Fibroblast of peridontal ligament (primary cell): ENCODE measurements around the gene NEURL4.
"Not testable (repeated sequence)": the region's sequence is repeated elsewhere in the genome, so short reads cannot be mapped to it uniquely, and the experiment has no call there.

Source experiments
- DNase-seq: peaks from one replicate; pipeline ENCODE4 v3.0.0-alpha.2; 2010; ENCODE audit errors: extremely low read depth

NEURL4 gene

DNA sequence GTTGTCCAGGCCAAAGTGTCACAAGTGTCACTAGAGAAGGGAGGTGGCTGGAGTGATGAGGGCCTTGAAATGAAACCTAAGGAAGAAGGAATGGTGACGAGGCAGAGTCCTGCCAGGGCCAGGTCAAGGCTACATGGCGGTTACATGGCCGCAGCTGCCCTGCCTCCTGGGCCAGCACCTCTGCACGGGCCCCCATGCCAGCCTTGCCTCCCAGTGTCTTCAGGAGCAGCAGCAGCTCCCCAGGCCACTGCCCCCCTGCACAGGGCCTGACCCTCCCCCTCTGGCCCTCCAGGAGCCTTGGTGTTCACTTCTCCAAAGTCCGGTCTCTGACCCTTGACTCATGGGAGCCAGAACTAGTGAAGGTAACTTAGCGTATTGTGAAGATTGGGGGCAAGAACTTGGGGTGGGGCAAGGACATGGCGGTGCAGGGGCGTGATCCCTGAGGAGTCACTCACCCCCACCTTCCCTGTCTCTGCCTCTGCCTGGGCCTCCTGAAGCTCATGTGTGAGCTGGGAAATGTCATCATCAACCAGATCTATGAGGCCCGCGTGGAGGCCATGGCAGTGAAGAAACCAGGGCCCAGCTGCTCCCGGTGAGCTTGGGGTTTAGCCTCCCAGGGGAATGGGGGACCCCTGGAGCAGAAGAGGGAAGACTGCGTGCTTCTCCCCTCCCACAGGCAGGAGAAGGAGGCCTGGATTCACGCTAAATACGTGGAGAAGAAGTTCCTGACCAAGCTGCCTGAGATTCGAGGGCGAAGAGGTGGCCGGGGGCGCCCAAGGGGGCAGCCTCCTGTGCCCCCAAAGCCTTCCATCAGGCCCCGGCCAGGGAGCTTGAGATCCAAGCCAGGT is 18.7 kb upstream of the NEURL4 start:
- DNase-seq = no peak

DNA sequence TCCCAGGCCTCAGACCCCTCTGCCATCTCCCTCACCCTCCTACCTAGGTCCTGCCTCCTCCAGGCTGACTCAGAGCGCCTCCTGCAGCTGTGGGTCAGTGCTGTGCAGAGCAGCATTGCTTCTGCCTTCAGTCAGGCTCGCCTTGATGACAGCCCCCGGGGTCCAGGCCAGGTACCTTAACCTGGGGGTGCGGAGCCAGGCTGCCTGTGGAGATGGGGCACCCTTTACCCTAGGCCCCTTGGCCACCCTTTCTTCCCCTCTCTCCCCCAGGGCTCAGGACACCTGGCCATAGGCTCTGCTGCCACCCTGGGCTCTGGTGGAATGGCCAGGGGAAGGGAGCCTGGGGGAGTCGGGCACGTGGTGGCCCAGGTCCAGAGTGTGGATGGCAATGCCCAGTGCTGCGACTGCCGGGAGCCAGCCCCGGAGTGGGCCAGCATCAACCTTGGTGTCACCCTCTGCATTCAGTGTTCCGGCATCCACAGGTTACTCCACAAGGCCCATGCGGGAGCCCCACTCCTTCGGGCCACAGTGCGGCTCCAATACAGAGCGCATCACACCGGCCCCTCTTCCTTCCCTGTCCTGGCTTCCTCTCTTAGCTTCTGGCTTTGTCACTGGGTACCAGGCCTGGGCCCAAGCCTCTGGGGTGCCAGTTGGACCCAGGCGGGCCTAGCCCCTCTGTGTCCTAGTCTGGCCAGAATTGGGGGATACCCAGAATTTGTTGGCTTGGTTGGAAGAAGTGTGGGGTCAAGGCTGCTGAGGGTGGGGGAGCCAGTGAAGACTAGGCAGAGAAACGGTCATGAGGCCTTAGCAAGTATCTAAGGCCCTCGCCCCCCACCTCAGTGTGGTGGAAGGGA is 17.9 kb upstream of the NEURL4 start:
- DNase-seq = no peak

DNA sequence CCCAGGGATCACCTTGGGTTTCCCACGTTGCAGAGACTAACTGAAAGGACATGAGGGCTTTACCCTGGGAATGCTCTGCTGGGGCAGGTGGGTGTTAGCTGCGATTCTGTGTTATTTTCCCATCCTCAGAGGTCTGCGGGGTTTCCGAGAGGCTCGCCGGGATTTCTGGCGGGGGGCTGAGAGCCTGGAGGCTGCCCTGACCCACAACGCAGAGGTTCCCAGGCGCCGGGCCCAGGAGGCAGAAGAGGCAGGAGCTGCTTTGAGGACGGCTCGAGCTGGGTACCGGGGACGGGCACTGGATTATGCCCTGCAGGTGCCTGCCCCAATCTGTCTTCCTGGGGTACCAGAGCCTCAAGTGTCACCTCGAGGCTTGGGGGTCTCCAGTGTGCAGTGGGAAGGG is 14.1 kb upstream of the NEURL4 start:
- no peak for DNase-seq

DNA sequence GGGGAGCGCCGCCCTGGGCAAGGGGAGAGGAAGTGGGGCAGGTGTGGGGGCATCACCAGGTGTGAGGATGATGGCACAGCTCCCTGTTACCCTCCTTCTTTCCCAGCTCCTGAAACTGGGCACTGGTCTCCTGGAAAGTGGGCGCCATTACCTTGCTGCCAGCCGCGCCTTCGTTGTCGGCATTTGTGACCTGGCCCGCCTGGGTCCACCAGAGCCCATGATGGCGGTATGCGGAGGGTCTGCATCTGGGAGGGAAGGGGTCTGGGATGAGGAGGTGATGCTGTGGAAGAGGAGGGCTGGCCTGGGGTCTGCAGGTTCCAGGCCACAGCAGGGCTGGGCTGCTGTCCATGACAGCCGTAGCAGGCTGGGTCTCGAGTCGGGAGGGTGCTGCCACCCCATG is 12.7 kb upstream of the NEURL4 start:
- no peak for DNase-seq

DNA sequence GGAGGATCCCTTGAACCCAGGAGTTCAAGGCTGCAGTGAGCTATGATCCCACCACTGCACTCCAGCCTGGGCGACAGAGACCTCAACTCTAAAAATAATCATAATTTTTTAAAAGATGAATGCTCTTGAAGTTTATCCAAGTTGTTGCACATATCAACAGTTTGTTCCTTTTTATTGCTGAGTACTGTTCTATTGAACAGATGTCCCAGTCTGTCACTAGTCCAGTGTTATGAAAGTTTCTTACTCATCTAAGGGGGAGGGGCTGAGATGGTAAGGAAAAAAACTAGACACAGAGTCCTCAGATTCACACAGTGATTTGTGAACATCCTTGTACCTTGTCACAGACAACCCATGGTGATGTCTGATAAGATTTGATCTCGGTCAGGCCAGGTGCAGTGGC is 11.0 kb upstream of the NEURL4 start:
- DNase-seq = no peak

DNA sequence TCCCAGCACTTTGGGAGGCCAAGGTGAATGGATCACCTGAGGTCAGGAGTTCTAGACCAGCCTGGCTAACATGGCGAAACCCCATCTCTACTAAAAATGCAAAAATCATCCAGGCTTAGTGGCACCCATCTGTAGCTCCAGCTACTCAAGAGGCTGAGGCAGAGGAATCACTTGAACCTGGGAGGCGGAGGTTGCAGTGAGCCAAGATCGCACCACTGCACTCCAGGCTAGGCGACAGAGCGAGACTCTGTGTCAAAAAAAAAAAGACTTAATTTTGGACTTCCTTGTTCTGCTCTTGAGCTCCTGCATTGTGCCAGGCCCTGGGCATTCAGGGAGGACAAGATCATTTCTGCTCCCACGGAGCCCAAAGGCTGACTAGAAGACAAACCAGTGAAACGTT is 8.5 kb upstream of the NEURL4 start:
- not testable (repeated sequence) for DNase-seq

DNA sequence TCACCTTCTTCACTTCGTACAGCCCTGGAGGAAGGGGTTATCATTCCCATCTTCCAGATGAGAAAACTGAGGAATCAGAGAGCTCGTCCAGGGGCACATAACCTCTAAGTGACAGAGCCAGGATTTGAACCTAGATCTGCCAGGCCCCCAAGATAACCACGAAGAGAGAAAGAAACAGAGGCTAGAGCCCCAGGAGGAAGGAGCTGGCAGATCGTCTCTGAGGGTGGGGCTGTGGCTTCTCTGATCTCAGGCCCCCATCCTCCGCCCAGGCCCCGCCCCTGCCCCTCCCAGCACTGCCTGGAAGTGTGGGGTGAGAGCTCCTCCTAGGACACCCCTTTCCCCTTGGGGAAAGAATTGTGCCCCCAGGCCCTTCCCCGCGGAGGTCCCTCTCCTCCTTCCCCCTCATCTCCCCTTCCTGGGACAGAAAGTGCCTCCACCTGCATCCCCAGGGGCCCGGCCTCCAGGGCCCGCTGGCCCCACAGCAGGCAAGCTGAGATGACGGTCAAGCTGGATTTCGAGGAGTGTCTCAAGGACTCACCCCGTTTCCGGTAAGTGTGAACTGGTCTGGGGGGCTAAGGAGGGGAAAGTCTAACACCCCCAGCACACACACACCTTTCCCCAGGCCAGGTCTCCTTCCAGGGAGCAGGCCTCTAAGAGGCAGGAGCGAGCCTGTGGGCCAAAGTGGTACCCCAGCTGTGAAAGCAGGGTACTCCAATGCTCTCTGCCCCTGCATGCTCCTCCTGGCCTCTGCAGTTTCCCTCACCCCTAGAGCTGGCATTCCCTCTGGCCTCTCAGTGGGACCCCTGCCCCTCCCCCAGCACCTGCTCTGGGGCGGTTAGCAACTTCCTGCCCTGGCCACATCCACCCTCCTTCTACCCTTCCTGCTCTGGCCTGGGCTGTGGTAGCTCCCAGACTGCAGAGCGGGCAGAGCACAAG is 7.4 kb upstream of the NEURL4 start, which contains the start of gene ACAP1:
Gene ACAP1, plus strand, starts transcription at position 290 of the 936 bp plus-strand sequence. Its CDS starts 206 bp downstream, at position 496.
- no peak for DNase-seq

DNA sequence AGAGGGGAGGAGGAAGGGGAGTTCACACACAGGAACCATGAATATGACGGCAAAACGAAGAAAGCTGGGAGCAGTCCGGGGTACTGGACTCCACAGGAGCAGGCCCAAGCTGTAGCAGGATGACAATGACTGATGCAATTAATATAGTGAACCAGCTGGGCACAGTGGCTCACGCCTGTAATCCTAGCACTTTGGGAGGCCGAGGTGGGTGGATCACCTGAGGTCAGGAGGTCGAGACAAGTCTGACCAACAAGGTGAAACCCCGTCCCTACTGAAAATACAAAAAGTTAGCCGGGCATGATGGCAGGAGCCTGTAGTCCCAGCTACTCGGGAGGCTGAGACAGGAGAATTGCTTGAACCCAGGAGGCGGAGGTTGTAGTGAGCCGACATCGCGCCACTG is 6.6 kb upstream of the NEURL4 start:
- not testable (repeated sequence) for DNase-seq

DNA sequence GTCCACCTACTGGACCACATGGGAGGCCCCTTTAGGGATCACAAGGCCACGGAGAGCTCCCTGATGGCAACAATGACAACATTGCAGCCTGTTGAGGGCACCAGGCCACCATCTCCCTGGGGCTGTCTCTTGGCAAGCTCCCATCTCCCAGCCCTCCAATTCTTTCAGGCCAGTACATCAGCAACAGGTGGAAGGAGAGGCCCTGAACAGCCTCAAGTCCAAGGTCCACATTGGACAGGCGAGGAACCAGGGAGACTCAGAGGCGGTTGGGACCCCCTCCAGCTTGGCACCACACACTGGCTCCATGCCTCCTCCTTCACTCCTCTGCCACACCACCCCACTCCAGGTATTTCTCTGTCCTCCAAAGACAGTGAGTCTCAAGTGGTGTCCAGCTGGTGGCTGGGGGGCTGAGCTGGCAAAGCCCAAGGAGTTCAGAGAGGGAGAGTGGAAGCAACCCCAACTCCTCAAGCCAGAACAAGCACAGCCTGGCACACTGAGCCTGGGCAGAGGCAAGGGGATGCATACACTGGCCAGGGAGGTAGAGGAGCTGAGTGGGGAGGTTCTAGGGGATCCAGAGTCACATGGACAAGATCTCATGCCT is 5.9 kb upstream of the NEURL4 start:
- no peak for DNase-seq

DNA sequence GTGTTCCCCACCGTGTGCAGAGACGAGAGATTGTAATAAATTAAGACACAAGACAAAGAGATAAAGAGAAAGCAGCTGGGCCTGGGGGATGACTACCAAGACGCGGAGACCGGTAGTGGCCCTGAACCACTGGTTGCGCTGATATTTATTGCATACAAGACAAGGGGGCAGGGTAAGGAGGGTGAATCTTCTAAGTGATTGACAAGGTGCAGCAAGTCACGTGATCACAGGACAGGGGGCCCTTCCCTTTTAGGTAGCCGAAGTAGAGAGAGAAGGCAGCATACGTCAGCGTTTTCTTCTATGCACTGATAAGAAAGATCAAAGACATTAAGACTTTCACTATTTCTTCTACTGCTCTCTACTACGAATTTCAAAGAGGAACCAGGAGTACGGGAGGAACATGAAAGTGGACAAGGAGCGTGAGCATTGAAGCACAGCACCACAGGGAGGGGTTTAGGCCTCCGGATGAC is 3.5 kb upstream of the NEURL4 start:
- DNase-seq = not testable (repeated sequence)

DNA sequence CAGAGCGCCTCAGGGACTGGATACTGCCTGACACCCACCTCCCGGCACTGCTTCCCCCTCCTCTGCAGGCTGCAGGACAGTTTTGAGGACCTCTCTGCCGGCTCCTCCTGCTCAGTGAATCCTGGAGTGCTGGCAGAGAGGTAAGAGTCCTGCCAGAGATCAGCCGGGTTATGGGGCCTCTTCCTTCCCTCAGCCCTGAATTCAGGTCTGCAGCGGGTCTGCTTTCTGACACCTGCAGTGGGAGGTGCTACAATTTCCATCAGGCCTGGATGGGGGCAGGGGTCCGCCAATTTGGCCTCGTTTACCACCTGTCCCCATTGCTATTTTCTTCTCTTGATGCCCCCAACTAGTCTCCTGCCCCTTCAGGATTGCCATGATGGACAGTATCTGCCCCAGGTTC is 3.0 kb upstream of the NEURL4 start:
- DNase-seq = no peak

DNA sequence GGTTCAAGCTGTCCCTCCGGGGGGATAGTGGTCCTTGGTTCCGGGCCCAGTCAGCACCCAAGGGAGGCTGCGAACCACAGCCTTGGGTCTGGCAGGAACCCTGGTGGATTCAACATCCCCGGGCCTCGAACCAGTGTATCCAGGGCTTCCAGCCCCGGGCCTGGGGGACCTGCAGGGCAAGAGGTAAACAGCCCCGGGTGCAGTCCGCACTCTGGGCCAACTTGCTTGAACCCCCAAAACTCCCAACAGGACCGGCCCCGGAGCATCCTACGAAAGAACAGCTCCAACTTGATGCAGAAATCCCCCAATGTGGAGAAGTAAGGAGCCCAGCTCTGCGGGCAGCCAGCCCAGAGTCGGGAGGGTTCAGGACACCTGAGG is 1.5 kb upstream of the NEURL4 start:
- DNase-seq = no peak

DNA sequence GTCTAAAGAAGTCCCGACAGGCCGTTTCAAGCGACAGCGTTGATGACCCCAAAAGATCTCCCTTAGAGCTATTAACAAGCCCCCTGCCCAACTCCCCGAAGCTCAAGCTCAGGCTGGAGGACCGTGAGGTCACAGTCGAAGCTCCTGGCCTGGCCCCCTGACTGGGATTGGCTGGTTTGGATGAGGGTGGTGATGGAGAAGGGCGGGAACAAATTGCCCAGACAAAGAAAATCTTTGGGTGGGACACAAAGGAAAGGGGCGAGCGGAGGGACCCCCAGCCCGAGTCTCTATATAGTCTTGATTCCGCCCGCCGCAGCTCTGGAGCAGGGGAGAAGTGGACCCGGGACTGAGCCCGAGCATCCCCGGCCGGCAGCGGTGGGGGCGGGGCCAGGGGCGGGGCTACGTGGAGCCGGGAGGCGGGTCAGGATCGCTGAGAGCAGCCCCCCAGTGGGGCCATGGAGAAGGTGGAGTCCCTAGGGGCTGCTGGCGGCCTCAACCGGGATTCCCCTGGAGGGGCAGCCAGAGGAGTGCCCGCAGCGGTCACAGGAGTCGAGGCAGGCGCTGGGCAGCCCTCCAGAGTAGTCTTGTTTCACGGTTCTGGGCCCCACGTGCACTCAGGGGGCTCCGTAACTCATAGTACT is 982 bp upstream of the NEURL4 start:
- peak; percentile 71 for DNase-seq

DNA sequence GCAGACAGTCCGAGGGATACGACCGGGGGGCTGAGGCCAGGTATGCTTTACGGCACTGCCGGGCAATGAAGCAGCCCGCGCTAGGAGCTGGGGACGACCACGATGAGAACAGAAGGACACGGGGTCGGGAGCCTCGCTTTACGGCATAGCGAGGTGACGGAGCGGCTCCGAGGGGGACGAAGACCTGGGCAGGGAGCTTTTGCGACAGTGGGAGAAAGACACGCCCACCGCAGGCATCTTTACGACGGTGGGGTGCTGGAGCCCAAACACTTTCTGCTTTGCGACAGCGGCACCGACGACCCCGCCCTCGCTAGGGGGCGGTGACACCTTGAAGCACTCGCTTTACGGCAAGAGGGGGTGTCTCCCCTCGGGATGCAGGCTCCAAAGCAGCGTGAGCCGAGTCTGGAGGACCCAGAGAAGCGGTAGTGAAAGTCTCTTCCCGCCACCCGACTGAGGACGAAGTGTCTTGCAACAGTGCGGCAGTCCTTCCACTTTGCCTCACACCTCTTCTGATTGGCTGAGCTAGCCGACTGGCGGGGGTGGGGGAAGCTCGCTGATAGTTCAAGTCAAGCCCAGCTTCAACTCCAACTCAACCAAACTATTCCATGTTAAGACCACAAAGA is 350 bp upstream of the NEURL4 start:
- DNase-seq = peak; percentile 97

DNA sequence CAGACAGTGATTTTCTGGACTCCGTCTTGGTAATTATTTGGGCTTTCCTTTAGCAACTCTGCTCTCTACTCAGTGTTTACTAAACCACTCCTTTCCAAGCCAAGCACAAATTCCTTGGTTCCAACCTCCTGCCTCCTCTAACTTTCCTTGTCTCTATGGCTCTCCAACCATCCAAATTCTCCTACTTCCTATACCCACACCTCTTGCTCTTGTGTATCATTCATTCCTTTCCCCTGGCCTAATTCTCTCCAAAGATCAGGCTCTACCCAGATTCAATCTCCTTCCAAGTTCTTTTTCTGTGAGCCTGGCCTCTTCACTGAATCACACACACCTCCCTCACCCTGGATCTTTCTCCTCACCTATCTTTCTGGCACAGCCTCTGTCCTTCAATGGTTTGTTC is 1.1 kb downstream of the NEURL4 start:
- no peak for DNase-seq

DNA sequence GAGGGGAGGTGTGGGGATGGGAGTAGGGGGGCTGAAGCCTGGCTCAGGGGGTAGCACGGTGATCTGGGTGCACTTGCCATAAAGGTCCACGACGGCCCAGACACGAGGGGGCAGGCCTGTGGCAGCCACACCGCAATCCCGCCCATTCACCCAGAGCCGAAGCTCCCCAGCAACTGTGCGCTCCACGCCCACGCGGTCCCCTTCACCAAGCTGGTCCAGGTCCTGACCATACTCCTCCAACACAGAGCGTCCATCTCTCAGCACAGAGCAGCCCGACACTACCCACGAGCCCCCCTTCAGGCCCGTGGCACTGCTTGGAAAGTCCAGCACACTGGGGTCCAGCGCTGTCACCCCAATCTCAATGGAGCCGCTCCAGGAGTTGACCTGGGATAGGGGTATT is 1.6 kb downstream of the NEURL4 start:
- DNase-seq = no peak

DNA sequence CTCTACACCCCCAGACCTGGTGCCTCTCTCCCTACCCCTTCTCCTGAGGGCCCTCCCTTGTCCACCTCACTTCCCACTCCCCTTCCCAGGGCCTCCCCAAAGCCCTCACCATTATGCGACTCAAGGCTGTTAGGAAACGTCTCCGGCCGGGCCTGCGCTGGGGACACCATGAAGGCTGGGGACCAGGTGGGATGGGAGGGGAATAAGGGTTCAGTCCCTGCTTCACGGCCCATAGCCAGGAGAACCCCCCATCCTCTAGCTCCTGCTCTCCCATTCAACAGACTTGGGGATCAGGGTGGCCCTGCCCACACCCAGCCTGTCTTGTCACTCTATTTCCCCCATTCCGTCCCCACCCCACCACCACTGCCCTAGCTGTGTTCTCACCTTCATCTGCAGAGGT is 2.1 kb downstream of the NEURL4 start:
- DNase-seq = no peak

DNA sequence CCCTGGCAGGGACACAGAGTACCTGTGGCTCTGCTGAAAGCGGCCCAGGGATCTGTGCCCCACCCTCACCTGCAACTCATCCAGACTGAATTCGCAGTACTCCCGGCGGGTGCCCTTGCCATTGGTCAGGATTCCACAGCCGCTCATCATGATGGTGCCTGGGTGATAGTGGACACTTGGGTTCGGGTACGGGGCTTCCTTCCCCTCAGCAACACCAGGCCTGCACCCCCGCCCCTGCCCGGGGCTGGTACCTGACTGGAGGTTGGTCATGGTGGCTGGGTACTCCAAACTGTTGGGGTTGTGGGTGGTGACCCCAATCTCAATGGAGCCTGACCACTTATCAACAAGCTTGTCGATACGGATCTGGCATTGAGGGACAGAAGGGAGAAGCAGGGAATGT is 2.9 kb downstream of the NEURL4 start:
- DNase-seq = no peak

DNA sequence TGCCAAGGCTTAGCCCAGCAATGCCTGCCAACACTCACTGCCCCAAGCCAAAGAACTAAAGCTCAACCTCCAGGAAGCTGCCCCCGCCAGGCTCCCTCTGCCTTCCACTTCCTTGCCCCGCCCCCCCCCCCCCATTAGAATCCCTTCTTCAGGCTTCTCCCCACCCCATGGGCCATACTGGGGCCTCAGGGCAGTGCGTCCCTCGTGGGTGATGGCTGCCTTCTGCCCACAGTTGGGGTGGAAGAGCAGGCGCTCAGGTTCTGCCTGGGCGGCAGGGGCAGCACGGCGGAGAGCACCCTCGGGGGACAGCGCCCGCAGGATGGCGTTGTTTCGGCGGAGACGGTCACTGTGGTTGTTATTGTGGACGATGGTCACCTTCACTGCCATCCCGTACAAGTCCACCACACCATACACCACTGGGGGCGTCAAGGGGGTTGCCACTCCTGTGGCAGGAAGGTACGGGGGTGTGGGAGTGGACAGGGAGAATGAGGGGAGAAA is 4.1 kb downstream of the NEURL4 start:
- DNase-seq = no peak

DNA sequence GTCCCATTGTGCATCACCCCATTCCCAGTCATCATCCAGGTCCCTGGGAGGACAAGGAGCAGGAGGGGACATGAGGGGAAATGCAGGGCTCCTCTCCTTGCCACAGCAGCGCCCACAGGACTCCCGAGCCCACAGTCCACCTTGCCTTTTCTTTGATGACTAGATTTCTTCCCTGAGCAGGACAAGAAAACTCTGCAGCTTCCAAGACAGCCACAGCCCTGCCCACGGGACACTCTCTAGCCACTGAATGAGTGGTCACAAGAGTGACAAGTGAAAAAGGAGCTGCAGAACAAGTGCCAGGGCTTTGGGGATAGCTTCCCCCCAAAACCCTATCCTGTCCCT is 4.7 kb downstream of the NEURL4 start:
- DNase-seq = no peak
